ENCODE measurements around the gene PSMC2.

Gene PSMC2

GRCh38 chr7:103347507-103348267 lies at the start of gene PSMC2:
PSMC2 (plus strand) TSS chr7:103347643; CDS start chr7:103347712, 69 bp downstream.
- peak; percentile 90 for DNase-seq (ENCODE audit: low spot score)

- no peak for DNase-seq (ENCODE audit: low spot score)
Measured at GRCh38 chr7:103297837-103298179, 49.6 kb upstream of the PSMC2 start.

GRCh38 chr7:103299660-103300059 lies 47.8 kb upstream of the PSMC2 start:
- no peak for DNase-seq (ENCODE audit: low spot score)

- no peak for DNase-seq (ENCODE audit: low spot score)
Measured at GRCh38 chr7:103301441-103301840, 46.0 kb upstream of the PSMC2 start.

- DNase-seq (ENCODE audit: low spot score) = no peak
Measured at GRCh38 chr7:103307503-103308231, 39.8 kb upstream of the PSMC2 start.

GRCh38 chr7:103314852-103315251 lies 32.6 kb upstream of the PSMC2 start:
- no peak for DNase-seq (ENCODE audit: low spot score)

- DNase-seq (ENCODE audit: low spot score) = no peak
Measured at GRCh38 chr7:103316380-103316941, 31.0 kb upstream of the PSMC2 start.

- no peak for DNase-seq (ENCODE audit: low spot score)
Measured at GRCh38 chr7:103317009-103317408, 30.4 kb upstream of the PSMC2 start.

- no peak for DNase-seq (ENCODE audit: low spot score)
Measured at GRCh38 chr7:103325744-103326143, 21.7 kb upstream of the PSMC2 start.

- DNase-seq (ENCODE audit: low spot score) = no peak
Measured at GRCh38 chr7:103336761-103337160, 10.7 kb upstream of the PSMC2 start.

GRCh38 chr7:103338864-103339263 lies 8.6 kb upstream of the PSMC2 start:
- DNase-seq (ENCODE audit: low spot score) = no peak

- DNase-seq (ENCODE audit: low spot score) = no peak
Measured at GRCh38 chr7:103341466-103341865, 6.0 kb upstream of the PSMC2 start.

- no peak for DNase-seq (ENCODE audit: low spot score)
Measured at GRCh38 chr7:103343332-103343731, 4.1 kb upstream of the PSMC2 start.

GRCh38 chr7:103343758-103344452 lies 3.5 kb upstream of the PSMC2 start:
- DNase-seq (ENCODE audit: low spot score) = peak; percentile 18

- DNase-seq (ENCODE audit: low spot score) = peak; percentile 85
Measured at GRCh38 chr7:103344453-103345149, 2.8 kb upstream of the PSMC2 start, which contains the start of gene DNAJC2. DNAJC2 (minus strand) TSS chr7:103344767; CDS start chr7:103344622, 145 bp downstream.

- no peak for DNase-seq (ENCODE audit: low spot score)
Measured at GRCh38 chr7:103346396-103346795, 1.0 kb upstream of the PSMC2 start.

GRCh38 chr7:103348452-103348851 lies 1.0 kb downstream of the PSMC2 start:
- no peak for DNase-seq (ENCODE audit: low spot score)

- no peak for DNase-seq (ENCODE audit: low spot score)
Measured at GRCh38 chr7:103348959-103349358, 1.5 kb downstream of the PSMC2 start.

- DNase-seq (ENCODE audit: low spot score) = no peak
Measured at GRCh38 chr7:103349805-103350204, 2.4 kb downstream of the PSMC2 start.

GRCh38 chr7:103369432-103369831 lies 22.0 kb downstream of the PSMC2 start:
- DNase-seq (ENCODE audit: low spot score) = no peak

- DNase-seq (ENCODE audit: low spot score) = no peak
Measured at GRCh38 chr7:103373866-103374643, 26.6 kb downstream of the PSMC2 start.
